Brain microvascular endothelial cell (primary cell): ENCODE results near the gene PDE9A.

Experiments used
- DNase-seq: peaks from one replicate; pipeline ENCODE4 v3.0.0-alpha.2; 2020
- H3K27ac ChIP-seq: fragments of 250-450 bp; sonication (Bioruptor Pico); 2 replicates; pipeline ENCODE4 v1.5.1; 2020; ENCODE audit warnings: mild to moderate bottlenecking, moderate library complexity
- H3K27me3 ChIP-seq: fragments of 250-450 bp; sonication (Bioruptor Pico); replicated peaks from 2 replicates; pipeline ENCODE4 v1.5.1; 2020; ENCODE audit warnings: mild to moderate bottlenecking
- H3K36me3 ChIP-seq: fragments of 250-450 bp; sonication (Bioruptor Pico); replicated peaks from 2 replicates; pipeline ENCODE4 v1.5.1; 2020; ENCODE audit warnings: mild to moderate bottlenecking
- H3K4me3 ChIP-seq: 2 replicates; pipeline ENCODE4 v1.5.1; 2011; ENCODE audit warnings: low read depth, mild to moderate bottlenecking, control low read depth, low read length, moderate library complexity
- CTCF ChIP-seq: IDR thresholded peaks from 2 replicates; pipeline ENCODE4 v1.5.1; 2011; ENCODE audit warnings: low read depth, mild to moderate bottlenecking, moderate library complexity, low read length, control low read depth, inconsistent platforms; ENCODE audit errors: missing control alignments
- in situ Hi-C: cut with HindIII; loops from 2 replicates; pipeline ENCODE4 v1.10.0; 2017; ENCODE audit warnings: low sequenced_read_pairs, low pct_ligation_motif_present

Gene PDE9A

GRCh38 chr21:42775891-42776290 is 122.5 kb downstream of the PDE9A start:
- no peak overlapping the region for H3K27ac ChIP-seq
- no peaks in the 10 kb centered on the region for H3K36me3 ChIP-seq
- H3K27me3 ChIP-seq: peaks cover 18% of the 10 kb centered on the region
- in situ Hi-C loops: no loop called here
- no peak for TF ChIP-seq CTCF
- no peak for DNase-seq
- no peak overlapping the region for H3K4me3 ChIP-seq

- Histone ChIP-seq H3K27ac (no peak overlapping the region), H3K27me3 (peaks cover 28% of the 10 kb centered on the region), H3K4me3 (no peak overlapping the region), H3K36me3 (no peaks in the 10 kb centered on the region)
- in situ Hi-C loops: no loop called here
- TF ChIP-seq CTCF: no peak
- DNase-seq: no peak
Observed at GRCh38 chr21:42777064-42777756, 123.8 kb downstream of the PDE9A start.

GRCh38 chr21:42777757-42778344 is 124.4 kb downstream of the PDE9A start:
- in situ Hi-C loops: no loop called here
- H3K27ac ChIP-seq: no peak overlapping the region
- H3K27me3 ChIP-seq: peaks cover 35% of the 10 kb centered on the region
- no peaks in the 10 kb centered on the region for H3K36me3 ChIP-seq
- H3K4me3 ChIP-seq: no peak overlapping the region
- TF ChIP-seq CTCF: no peak
- no peak for DNase-seq

- no peak overlapping the region for H3K4me3 ChIP-seq
- no peak for TF ChIP-seq CTCF
- no peaks in the 10 kb centered on the region for H3K36me3 ChIP-seq
- in situ Hi-C loops: no loop called here
- no peak for DNase-seq
- no peak overlapping the region for H3K27ac ChIP-seq
- H3K27me3 ChIP-seq: peaks cover 36% of the 10 kb centered on the region
Observed at GRCh38 chr21:42779431-42779861, 126.0 kb downstream of the PDE9A start.

- no peak for TF ChIP-seq CTCF
- H3K4me3 ChIP-seq: no peak overlapping the region
- H3K27ac ChIP-seq: no peak overlapping the region
- no peaks in the 10 kb centered on the region for H3K36me3 ChIP-seq
- peaks cover 36% of the 10 kb centered on the region for H3K27me3 ChIP-seq
- no peak for DNase-seq
- in situ Hi-C loops: no loop called here
Observed at GRCh38 chr21:42780617-42781016, 127.2 kb downstream of the PDE9A start.
